Lower lobe of right lung (tissue), 2 donors: Measurements from ENCODE around the gene TOMT. TPM values are rescaled to one million over a fixed set of nuclear protein-coding genes. Genes with fewer than 3 reads are reported as not detected.

ENCODE experiments used
- ATAC-seq, 2 donors: fragments of 200-7000 bp; cut with Tn5 transposase; one replicate each; pipeline ENCODE4 v1.9.1; 2020 to 2022; ENCODE audit warnings: mild to moderate bottlenecking in 2 of 2, moderate library complexity in 2 of 2
- DNase-seq: peaks from one replicate; pipeline ENCODE4 v3.0.0-alpha.2; 2020
- H3K27ac ChIP-seq: fragments of 200-600 bp; one replicate; pipeline ENCODE4 v1.8.0; 2022
- H3K27me3 ChIP-seq: fragments of 200-600 bp; one replicate; pipeline ENCODE4 v1.8.0; 2022; ENCODE audit warnings: low read depth
- H3K36me3 ChIP-seq: fragments of 200-600 bp; one replicate; pipeline ENCODE4 v1.8.0; 2022; ENCODE audit warnings: mild to moderate bottlenecking
- H3K4me1 ChIP-seq: fragments of 200-600 bp; one replicate; pipeline ENCODE4 v1.8.0; 2022
- H3K4me3 ChIP-seq: fragments of 200-600 bp; one replicate; pipeline ENCODE4 v1.8.0; 2022; ENCODE audit warnings: mild to moderate bottlenecking
- H3K9me3 ChIP-seq: fragments of 200-600 bp; one replicate; pipeline ENCODE4 v1.8.0; 2022
- CTCF ChIP-seq: fragments of 200-600 bp; IDR thresholded peaks from one replicate; pipeline ENCODE4 v1.8.0; 2022; ENCODE audit warnings: antibody characterized with exemption, mild to moderate bottlenecking
- intact Hi-C: fragments of 100-400 bp; cut with DNase I; formaldehyde crosslinking; loops from one replicate; pipeline ENCODE4 v1.11.0; 2022
- total RNA-seq: library from RNA; stranded (reverse); fragmentation: NEBNext Ultra II Directional; extraction: Animal tissue kit (Norgen Biotek cat#: 25700); gene quantifications from one replicate; pipeline ENCODE4 v1.2.1, GENCODE V29; 2021
- donor health status: DM: no; HTN: yes; CAD: no; lungs with severe emphysema.

The TOMT gene
- total RNA-seq, 1 donor from 2014 or later, result not detected

GRCh38 chr11:72135891-72136683, 30.4 kb downstream of the TOMT start:
- TF ChIP-seq CTCF, result no peak
- H3K27ac ChIP-seq, result no peak overlapping the region
- no peaks in the 10 kb centered on the region for H3K27me3 ChIP-seq
- H3K9me3 ChIP-seq, result no peaks in the 10 kb centered on the region
- H3K4me3 ChIP-seq, result no peak overlapping the region
- no peak for DNase-seq
- peak in 1 of 2 donors; percentile 6 for ATAC-seq
- intact Hi-C loops, result no loop called here
- no peaks in the 10 kb centered on the region for H3K36me3 ChIP-seq
- no peaks in the 10 kb centered on the region for H3K4me1 ChIP-seq

DNA sequence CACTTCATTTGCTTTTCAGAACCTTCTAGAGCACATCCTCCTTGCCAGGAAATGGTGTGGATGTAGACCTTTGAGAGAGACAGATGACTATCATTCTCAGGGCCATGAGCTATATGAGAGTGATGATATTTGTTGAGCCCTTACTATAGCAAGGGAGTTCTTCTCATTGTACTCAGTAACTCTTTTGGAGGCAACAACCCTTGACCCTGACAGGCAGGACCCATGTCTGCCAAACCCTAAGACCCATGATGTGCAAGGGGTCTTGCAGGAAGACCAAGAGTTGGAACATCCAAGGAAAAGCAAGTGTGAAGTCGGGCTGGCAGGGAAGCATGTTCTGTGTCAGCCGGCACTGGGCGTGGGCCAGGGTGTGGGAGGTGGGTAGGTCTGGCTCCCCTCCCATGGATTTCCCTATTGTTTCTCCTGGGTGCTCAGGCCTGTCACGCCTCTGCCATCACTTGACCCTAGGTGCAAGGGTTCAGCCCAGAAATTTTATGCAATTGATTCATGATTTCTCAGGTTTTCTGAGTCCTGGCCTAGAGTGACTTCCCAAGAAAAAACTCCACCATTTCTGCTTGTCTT, 31.0 kb downstream of the TOMT start:
- H3K27me3 ChIP-seq, result no peaks in the 10 kb centered on the region
- no peaks in the 10 kb centered on the region for H3K9me3 ChIP-seq
- intact Hi-C loops, result no loop called here
- H3K4me3 ChIP-seq, result no peak overlapping the region
- no peaks in the 10 kb centered on the region for H3K36me3 ChIP-seq
- DNase-seq (no peak), ATAC-seq (no peak)
- no peaks in the 10 kb centered on the region for H3K4me1 ChIP-seq
- H3K27ac ChIP-seq, result no peak overlapping the region
- TF ChIP-seq CTCF, result no peak

GRCh38 chr11:72138821-72139390, 33.2 kb downstream of the TOMT start:
- ATAC-seq, result peak in 1 of 2 donors; percentile 15
- intact Hi-C loops, result no loop called here
- Histone ChIP-seq H3K9me3 (no peaks in the 10 kb centered on the region), H3K27ac (no peak overlapping the region), H3K4me1 (no peaks in the 10 kb centered on the region), H3K36me3 (no peaks in the 10 kb centered on the region), H3K4me3 (no peak overlapping the region), H3K27me3 (no peaks in the 10 kb centered on the region)
- TF ChIP-seq CTCF, result no peak
- no peak for DNase-seq

DNA sequence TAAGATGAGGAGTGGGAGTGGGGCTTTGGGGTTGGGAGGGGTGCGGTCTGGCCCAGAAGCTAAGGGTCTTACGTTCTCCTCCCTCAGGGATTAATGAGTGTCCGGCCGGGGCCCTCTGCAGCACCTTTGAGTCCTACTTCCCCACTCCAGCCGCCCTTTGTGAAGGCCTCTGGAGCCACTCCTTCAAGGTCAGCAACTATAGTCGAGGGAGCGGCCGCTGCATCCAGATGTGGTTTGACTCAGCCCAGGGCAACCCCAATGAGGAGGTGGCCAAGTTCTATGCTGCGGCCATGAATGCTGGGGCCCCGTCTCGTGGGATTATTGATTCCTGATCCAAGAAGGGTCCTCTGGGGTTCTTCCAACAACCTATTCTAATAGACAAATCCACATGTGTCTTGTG, 33.8 kb downstream of the TOMT start:
- ATAC-seq, result no peak
- H3K4me1 ChIP-seq, result no peaks in the 10 kb centered on the region
- H3K36me3 ChIP-seq, result no peaks in the 10 kb centered on the region
- no peak for DNase-seq
- no peak overlapping the region for H3K27ac ChIP-seq
- intact Hi-C loops, result no loop called here
- TF ChIP-seq CTCF, result no peak
- H3K4me3 ChIP-seq, result no peak overlapping the region
- no peaks in the 10 kb centered on the region for H3K9me3 ChIP-seq
- H3K27me3 ChIP-seq, result no peaks in the 10 kb centered on the region

DNA sequence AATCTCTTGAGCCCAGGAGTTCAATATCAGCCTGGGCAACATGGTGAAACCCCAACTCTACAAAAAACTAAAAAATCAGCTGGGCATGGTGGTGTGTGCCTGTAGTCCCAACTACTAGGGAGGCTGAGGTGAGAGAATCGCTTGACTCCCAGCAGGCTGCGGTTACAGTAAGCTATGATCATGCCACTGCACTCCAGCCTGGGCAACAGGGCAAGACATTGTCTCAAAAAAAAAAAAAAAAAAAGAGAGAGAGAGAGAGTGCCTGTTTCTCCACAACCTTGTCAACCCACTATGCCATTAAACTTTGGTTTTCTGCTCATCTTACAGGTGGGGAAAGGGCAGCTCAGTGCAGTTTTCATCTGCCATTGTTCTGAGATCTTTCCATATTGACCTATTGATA, 34.9 kb downstream of the TOMT start:
- TF ChIP-seq CTCF, result no peak
- no peak for ATAC-seq

More for the DNA sequence above, 34.9 kb downstream of the TOMT start:
- DNase-seq, result no peak
- no peaks in the 10 kb centered on the region for H3K9me3 ChIP-seq
- intact Hi-C loops, result no loop called here
- no peak overlapping the region for H3K27ac ChIP-seq
- H3K27me3 ChIP-seq, result no peaks in the 10 kb centered on the region
- H3K36me3 ChIP-seq, result no peaks in the 10 kb centered on the region
- no peak overlapping the region for H3K4me3 ChIP-seq
- H3K4me1 ChIP-seq, result no peaks in the 10 kb centered on the region
